Central memory CD8-positive, alpha-beta T cell (primary cell): ENCODE data around the gene TMPRSS3.
A peak's percentile ranks its signal among the peaks of the same experiment; 100 is the strongest.

ENCODE experiments used
- ATAC-seq: fragments of 150-1000 bp; cut with Tn5 transposase; replicated peaks from 2 replicates; pipeline ENCODE4 v1.10.0; 2022; ENCODE audit warnings: mild to moderate bottlenecking, moderate FRiP score, moderate number of reproducible peaks; ENCODE audit not compliant: poor library complexity, severe bottlenecking; ENCODE audit errors: extremely low read depth
- DNase-seq, 2 donors: peaks; one replicate each; pipeline ENCODE4 v3.0.0; 2021; ENCODE audit warnings: low spot score in 2 of 2
- H3K27ac Mint-ChIP-seq: one replicate; pipeline ENCODE4 v1.8.0; 2022; ENCODE audit warnings: low read depth, mild to moderate bottlenecking, moderate library complexity, mixed read lengths
- H3K27me3 Mint-ChIP-seq: one replicate; pipeline ENCODE4 v1.8.0; 2022; ENCODE audit warnings: mixed read lengths
- H3K36me3 Mint-ChIP-seq: one replicate; pipeline ENCODE4 v1.8.0; 2022; ENCODE audit warnings: mild to moderate bottlenecking, moderate library complexity, mixed read lengths; ENCODE audit not compliant: insufficient read depth
- H3K4me1 Mint-ChIP-seq: one replicate; pipeline ENCODE4 v1.8.0; 2022; ENCODE audit warnings: mixed read lengths
- H3K4me3 Mint-ChIP-seq: one replicate; pipeline ENCODE4 v1.8.0; 2022; ENCODE audit warnings: mild to moderate bottlenecking, moderate library complexity, mixed read lengths
- H3K9me3 Mint-ChIP-seq: one replicate; pipeline ENCODE4 v1.8.0; 2022; ENCODE audit warnings: mixed read lengths

The TMPRSS3 gene

GRCh38 chr21:42344631-42345030 lies 51.2 kb downstream of the TMPRSS3 start:
- Mint-ChIP-seq H3K4me1 (no peaks in the 10 kb centered on the region), H3K9me3 (no peaks in the 10 kb centered on the region), H3K27me3 (peaks cover 6% of the 10 kb centered on the region), H3K36me3 (no peaks in the 10 kb centered on the region), H3K27ac (no peak overlapping the region), H3K4me3 (no peak overlapping the region)
- ATAC-seq: no peak
- DNase-seq: no peak

DNA sequence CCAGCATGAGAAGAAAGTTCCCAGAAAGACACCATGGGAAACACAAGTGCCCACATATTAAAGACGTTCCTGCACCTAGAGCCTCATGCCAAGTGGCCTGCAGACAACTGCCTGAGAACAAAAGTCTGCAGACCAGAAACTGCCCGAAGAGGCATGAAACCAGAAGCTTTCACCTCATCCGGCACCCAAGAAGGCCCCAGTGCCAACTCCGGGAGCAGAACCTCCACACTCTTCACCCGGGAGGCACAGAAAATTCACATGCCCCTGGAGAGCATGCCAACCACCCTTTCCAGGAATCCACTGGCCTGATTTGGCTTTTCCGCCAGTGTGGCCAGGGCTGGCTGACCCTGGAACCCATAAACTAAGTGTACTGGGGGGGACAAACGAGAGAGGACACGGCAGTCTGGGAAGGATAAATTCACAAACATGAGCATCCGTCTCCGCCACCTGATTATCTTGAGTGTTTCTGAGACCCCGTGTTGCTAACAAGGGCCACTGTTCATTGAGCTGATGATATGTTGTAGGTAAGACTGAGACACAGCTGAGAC lies 51.8 kb downstream of the TMPRSS3 start:
- Mint-ChIP-seq H3K9me3 (no peaks in the 10 kb centered on the region), H3K4me1 (no peaks in the 10 kb centered on the region), H3K36me3 (no peaks in the 10 kb centered on the region), H3K4me3 (no peak overlapping the region), H3K27ac (no peak overlapping the region), H3K27me3 (peaks cover 6% of the 10 kb centered on the region)
- no peak for ATAC-seq
- no peak for DNase-seq

- no peaks in the 10 kb centered on the region for H3K36me3 Mint-ChIP-seq
- no peak for DNase-seq
- peaks cover 6% of the 10 kb centered on the region for H3K27me3 Mint-ChIP-seq
- H3K27ac Mint-ChIP-seq: no peak overlapping the region
- no peak overlapping the region for H3K4me3 Mint-ChIP-seq
- ATAC-seq: no peak
- H3K4me1 Mint-ChIP-seq: no peaks in the 10 kb centered on the region
- H3K9me3 Mint-ChIP-seq: no peaks in the 10 kb centered on the region
Measured at GRCh38 chr21:42343556-42343955, 52.3 kb downstream of the TMPRSS3 start.

- DNase-seq (no peak), ATAC-seq (no peak)
- Mint-ChIP-seq H3K9me3 (no peaks in the 10 kb centered on the region), H3K36me3 (no peaks in the 10 kb centered on the region), H3K27ac (no peak overlapping the region), H3K4me1 (peaks cover 1% of the 10 kb centered on the region), H3K27me3 (peaks cover 6% of the 10 kb centered on the region), H3K4me3 (no peak overlapping the region)
Measured at GRCh38 chr21:42343101-42343500, 52.8 kb downstream of the TMPRSS3 start.

GRCh38 chr21:42341776-42342542 lies 53.9 kb downstream of the TMPRSS3 start:
- ATAC-seq: no peak

DNA sequence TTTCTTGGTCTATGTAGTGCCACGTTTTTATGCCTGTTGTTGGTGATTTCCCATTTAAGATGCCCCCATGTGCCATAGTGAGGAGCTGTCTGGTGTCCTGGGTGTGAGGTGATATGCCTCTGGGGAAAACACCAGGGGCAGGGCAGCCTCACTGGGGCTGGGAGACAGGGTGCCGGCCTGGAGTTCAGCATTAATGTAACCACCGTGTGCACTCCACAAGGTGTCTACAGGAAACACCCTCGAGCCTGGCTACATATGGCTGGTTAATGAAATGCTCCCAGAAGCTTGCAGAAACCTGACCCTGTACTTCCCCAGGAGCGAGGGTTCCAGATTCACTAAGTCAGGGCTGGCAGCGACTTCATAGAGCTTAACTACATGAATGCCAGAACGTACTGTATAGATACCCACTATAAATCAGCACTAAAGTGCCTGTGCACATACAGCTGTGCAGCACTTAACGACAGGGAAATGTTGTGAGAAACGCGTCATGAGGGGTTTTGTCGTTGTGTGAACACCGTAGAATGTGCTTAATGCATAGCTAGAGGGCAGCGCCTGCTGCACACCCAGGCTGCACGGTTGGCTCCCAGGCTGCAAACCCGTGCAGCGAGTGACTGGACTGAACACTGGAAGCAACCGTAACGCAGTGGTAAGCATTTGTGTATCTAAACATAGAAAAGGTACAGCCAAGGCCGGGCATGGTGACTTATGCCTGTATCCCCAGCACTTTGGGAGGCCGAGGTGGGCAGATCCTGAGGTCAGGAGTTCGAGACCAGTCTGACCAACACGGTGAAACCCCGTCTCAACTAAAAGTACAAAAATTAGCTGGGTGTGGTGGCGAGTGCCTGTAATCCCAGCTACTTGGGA lies 55.4 kb downstream of the TMPRSS3 start:
- Mint-ChIP-seq H3K36me3 (no peaks in the 10 kb centered on the region), H3K27me3 (peaks cover 1% of the 10 kb centered on the region), H3K4me3 (no peak overlapping the region), H3K9me3 (no peaks in the 10 kb centered on the region), H3K4me1 (peaks cover 8% of the 10 kb centered on the region), H3K27ac (no peak overlapping the region)
- DNase-seq (no peak), ATAC-seq (no peak)

More at GRCh38 chr21:42341776-42342542, 53.9 kb downstream of the TMPRSS3 start:
- H3K27ac Mint-ChIP-seq: no peak overlapping the region
- no peak overlapping the region for H3K4me3 Mint-ChIP-seq
- H3K36me3 Mint-ChIP-seq: no peaks in the 10 kb centered on the region
- H3K9me3 Mint-ChIP-seq: no peaks in the 10 kb centered on the region
- DNase-seq: no peak
- peaks cover 8% of the 10 kb centered on the region for H3K4me1 Mint-ChIP-seq
- peaks cover 6% of the 10 kb centered on the region for H3K27me3 Mint-ChIP-seq

DNA sequence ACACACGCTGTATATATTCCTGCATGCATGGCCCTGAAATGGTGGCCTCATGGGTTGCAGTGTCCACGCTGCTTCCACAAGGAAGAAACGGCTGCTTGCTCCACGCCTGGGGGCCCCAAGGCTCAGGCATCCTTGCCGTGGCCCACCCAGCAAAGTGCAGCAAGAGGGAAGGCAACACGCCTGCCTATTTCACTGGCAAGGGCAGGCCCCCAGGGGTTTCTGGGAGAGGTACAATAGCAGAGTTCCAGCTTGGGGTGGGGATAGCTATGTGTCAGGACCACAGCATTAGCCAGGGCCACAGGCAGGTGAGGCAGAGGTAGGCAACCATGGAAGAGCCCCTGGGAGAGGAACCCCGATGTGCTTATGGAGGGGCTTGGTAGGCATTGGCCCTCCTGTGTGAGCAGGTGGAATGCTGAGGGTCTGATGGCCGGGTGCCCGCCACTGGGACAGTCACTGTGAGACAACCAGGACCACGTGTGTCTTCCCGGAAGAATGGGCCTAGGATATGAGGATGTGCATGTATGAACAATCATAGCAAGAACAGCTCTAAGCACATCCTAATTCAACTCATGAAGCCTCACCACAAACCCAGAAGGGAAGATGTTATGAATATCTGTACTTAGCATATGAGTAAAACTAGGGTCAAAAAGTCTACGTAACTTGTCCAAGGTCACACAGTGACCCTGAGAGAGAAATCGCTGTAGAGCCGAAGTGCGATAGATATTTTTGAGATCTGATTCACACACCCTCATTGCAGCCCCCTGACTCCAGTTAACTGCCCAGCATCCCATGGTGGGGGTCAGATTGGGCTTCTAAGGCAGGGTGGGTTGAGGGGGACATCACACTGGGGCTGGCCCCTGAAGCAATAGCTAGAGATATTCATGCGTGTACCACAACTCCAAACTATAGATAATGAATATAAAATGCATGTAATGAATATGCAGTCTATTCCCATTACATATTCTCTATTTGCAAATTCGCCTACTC lies 56.8 kb downstream of the TMPRSS3 start:
- Mint-ChIP-seq H3K4me3 (no peak overlapping the region), H3K27ac (no peak overlapping the region), H3K4me1 (peaks cover 8% of the 10 kb centered on the region), H3K9me3 (no peaks in the 10 kb centered on the region), H3K27me3 (peaks cover 6% of the 10 kb centered on the region), H3K36me3 (no peaks in the 10 kb centered on the region)
- DNase-seq (no peak), ATAC-seq (no peak)

DNA sequence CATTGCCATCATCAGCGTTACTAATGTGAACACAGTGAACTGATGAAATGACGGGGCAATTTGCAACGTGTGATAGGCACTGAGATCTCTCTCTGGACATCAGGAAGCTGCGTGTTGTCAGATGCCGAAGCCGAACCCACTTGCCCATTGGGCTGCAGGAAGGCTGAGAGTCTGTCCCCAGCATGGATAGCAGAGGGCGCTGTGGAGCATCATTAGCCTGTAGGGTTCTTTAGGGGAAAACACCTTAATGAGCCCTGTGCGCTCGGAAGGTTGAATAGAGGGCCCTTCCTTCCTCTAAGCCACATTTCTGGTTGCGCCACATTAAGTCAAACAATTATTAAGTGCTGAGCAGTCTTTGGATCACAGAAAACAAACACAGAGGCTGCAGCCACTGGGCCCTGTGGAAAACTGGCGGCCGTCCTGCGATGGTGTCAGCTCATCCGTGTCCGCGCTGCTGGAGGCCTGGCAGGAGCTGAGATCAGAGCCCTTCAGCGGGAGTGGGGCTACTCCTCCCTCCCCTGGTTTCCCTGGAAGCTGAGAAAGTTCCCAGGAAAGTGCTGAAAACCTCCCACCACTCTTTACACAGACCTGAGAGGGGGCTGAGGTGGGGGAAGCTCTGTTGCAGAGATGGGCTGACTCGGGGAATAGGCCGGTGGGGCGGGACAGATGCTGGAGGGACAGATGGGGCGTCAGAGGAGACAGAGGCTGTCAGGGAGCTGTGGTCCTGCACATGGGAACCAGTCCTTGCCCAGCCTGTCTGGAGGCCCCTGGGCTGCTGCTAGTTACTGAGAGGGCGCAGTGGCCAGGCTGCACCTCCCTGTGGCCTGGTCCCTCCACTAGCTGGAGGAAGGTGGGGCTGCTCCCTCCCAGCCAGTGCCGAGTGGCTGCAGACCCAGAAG lies 57.8 kb downstream of the TMPRSS3 start:
- H3K27ac Mint-ChIP-seq: no peak overlapping the region
- DNase-seq (peak; percentile 75 to 78), ATAC-seq (peak; percentile 95)
- H3K4me3 Mint-ChIP-seq: no peak overlapping the region
- no peaks in the 10 kb centered on the region for H3K36me3 Mint-ChIP-seq
- H3K27me3 Mint-ChIP-seq: peaks cover 14% of the 10 kb centered on the region
- no peaks in the 10 kb centered on the region for H3K9me3 Mint-ChIP-seq
- peaks cover 8% of the 10 kb centered on the region for H3K4me1 Mint-ChIP-seq

DNA sequence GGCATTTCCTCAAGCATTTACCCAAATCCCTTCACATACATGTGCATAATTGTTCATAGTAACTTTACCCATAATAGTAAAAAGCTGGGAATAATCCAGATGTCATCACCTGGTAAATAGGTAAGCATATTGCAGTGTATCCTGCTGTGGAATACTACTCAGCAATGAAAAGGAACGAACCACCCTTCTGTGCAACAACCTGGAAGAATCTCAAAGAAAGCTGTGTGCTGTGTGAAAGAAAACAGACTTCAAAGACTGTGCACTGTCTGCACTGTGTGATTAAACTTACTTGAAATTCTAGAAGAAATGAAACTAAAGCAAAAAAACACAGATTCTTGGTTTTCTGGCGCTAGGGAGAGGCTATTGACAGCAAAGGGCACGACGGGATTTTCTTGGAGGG lies 58.6 kb downstream of the TMPRSS3 start:
- ATAC-seq: no peak
- Mint-ChIP-seq H3K27ac (no peak overlapping the region), H3K27me3 (peaks cover 14% of the 10 kb centered on the region), H3K9me3 (peaks cover 5% of the 10 kb centered on the region), H3K4me1 (peaks cover 8% of the 10 kb centered on the region), H3K36me3 (no peaks in the 10 kb centered on the region), H3K4me3 (no peak overlapping the region)
- DNase-seq: no peak

DNA sequence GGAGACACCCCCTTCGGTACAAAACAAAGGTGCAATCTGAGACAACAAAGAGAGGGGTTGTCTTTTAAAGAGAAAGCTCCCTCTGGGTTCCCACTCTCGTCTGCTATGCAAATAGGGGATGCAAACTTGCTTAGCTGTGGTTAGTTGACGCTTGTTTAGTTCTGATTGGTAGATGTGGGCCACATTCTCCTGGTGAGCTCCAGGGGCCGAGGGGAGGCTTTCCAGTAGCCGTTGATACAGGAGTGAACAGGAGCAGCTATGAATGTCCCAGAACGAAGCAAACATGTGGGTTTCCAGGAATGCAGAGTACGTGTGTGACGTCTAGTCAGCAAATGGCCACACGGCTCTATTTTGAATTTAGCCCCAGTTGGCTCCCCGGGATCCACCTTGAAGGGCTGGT lies 59.8 kb downstream of the TMPRSS3 start:
- ATAC-seq (no peak), DNase-seq (no peak)
- no peaks in the 10 kb centered on the region for H3K36me3 Mint-ChIP-seq
- H3K4me3 Mint-ChIP-seq: no peak overlapping the region
- H3K27me3 Mint-ChIP-seq: peaks cover 25% of the 10 kb centered on the region
- H3K4me1 Mint-ChIP-seq: peaks cover 8% of the 10 kb centered on the region
- peaks cover 15% of the 10 kb centered on the region for H3K9me3 Mint-ChIP-seq
- no peak overlapping the region for H3K27ac Mint-ChIP-seq

DNA sequence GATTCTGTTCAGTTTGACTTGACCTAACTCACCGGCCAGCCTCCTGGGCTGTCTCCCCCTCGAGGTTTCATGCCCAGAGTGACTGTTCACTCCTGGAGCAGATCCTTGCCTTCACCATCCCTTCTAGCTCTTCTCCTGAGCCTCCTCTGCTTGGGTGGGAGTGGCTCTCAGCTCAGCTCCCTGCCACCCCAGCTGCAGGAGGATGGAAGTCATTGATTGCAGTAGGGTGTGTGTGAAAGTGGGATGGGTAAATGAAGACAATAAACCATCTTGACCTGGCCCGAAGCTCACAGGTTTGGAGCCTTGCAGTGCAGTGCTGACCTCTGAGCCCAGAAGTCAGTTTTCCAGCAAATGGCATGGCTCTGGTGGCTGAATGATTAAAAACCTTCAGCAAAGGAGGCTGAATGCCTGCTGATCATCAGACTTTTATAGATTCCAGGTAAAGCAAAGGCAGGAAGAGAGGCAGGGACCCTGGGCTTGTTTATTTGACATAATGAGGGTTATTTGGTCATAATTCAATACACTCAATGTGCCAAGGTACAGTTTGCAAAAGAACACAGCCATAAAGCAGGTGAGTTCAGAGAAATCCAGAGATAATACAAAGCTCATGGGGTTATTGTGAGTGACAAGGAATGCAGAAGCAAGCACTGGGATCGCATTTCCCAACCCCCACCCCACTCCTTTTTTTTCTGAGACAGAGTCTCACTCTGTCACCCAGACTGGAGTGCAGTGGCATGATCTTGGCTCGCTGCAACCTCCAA lies 63.1 kb downstream of the TMPRSS3 start:
- Mint-ChIP-seq H3K27ac (no peak overlapping the region), H3K4me3 (no peak overlapping the region), H3K27me3 (peaks cover 31% of the 10 kb centered on the region), H3K9me3 (peaks cover 21% of the 10 kb centered on the region), H3K4me1 (peaks cover 3% of the 10 kb centered on the region), H3K36me3 (no peaks in the 10 kb centered on the region)
- ATAC-seq: no peak
- no peak for DNase-seq
